ENCODE measurements around the gene SEMG2. TPM values are rescaled to one million over a fixed set of nuclear protein-coding genes. Genes with fewer than 3 reads are reported as not detected.

SEMG2 gene
- total and polyA plus RNA-seq, 9 of the 15 experiments (the other 6 are each of a cell fraction or from before 2014, with no cell fraction given), result not detected

GRCh38 chr20:45218124-45218523, 3.0 kb upstream of the SEMG2 start:
- no TSS peak for BruUV-seq (replicated peaks)
- Histone ChIP-seq H3K27ac (ENCODE audit: extremely low read depth, low read depth, low read length) (no peak overlapping the region), H2AFZ (ENCODE audit: low read depth, low read length) (no peak overlapping the region), H3K9ac (ENCODE audit: insufficient read depth in 1 of 2, low read depth in 2 of 2, low read length in 2 of 2) (no peak overlapping the region), H3K4me1 (replicated peaks in 1 of 2; ENCODE audit: control insufficient read depth in 2 of 2, insufficient read depth in 2 of 2, low read length in 2 of 2) (no peaks in the 10 kb centered on the region), H3K27me3 (ENCODE audit: control insufficient read depth in 2 of 2, insufficient read depth in 2 of 2, low read length in 2 of 2) (peaks cover 0 to 10% of the 10 kb centered on the region in 2 experiments; a peak in 2 of 5 replicates), H3K9me1 (ENCODE audit: control insufficient read depth, insufficient read depth, low read length) (no peaks in the 10 kb centered on the region), H3K4me2 (ENCODE audit: insufficient read depth, low read length) (no peak overlapping the region), H4K20me1 (replicated peaks; ENCODE audit: control insufficient read depth, insufficient read depth, low read length) (no peaks in the 10 kb centered on the region), H3K36me3 (ENCODE audit: control insufficient read depth, insufficient read depth, low read length) (no peaks in the 10 kb centered on the region), H3K9me3 (replicated peaks; ENCODE audit: control insufficient read depth, insufficient read depth, low read depth, low read length) (no peaks in the 10 kb centered on the region), H3K4me3 (no peak overlapping the region), H3K79me2 (ENCODE audit: control insufficient read depth, insufficient read depth, low read length) (no peaks in the 10 kb centered on the region)
- DNase-seq (ENCODE audit: extremely low read depth in 1 of 4, low spot score in 3 of 4), result no peak
- intact Hi-C loops (cut with micrococcal nuclease), result no loop called here
- CTCF ChIA-PET (ENCODE audit: low intra/inter-chr PET ratio), result no interaction called here
- TF ChIP-seq FOXA3 (CRISPR knock-in tag; conservative IDR thresholded peaks at IDR 0.05 in 1 of 2, IDR thresholded peaks at IDR 0.05 in 1 of 2) (no peak), BRD4 (IDR thresholded peaks at IDR 0.05) (no peak), COPS2 (conservative IDR thresholded peaks at IDR 0.05) (no peak), GATAD2B (IDR thresholded peaks at IDR 0.05; ENCODE audit: borderline replicate concordance) (no peak), MITF (IDR thresholded peaks at IDR 0.05) (no peak), POLR2A (conservative IDR thresholded peaks at IDR 0.05) (no peak), POLR2AphosphoS5 (IDR thresholded peaks at IDR 0.05; ENCODE audit: control insufficient read depth, insufficient read depth, low read depth, low read length) (no peak), ZNF324 (CRISPR knock-in tag; IDR thresholded peaks at IDR 0.05) (no peak), NBN (IDR thresholded peaks at IDR 0.05; ENCODE audit: low read depth) (no peak)
- no peak for ATAC-seq
- 0% methylated on average over 4 of the region's 4 CpGs for WGBS (ENCODE audit: insufficient coverage, low coverage, missing lambda C conversion rate)
- POLR2A ChIA-PET, result no interaction called here
- in situ Hi-C loops (cut with MboI), result no loop called here
- FAIRE-seq, result no peak
